ENCODE data around the gene SLCO1C1.

GRCh38 chr12:20716037-20716436 lies 20.9 kb downstream of the SLCO1C1 start:
- no peak for TF ChIP-seq CTCF (IDR thresholded peaks at IDR 0.05; ENCODE audit: insufficient read depth, low read length)
- no peak for TF ChIP-seq GABPA (IDR thresholded peaks at IDR 0.05; ENCODE audit: low read depth)
- no peak for TF ChIP-seq POLR2AphosphoS5 (IDR thresholded peaks at IDR 0.05; ENCODE audit: low read depth)
- TF ChIP-seq SPI1 (IDR thresholded peaks at IDR 0.05; ENCODE audit: borderline replicate concordance, low read depth): no peak
